SU-DHL-6 (cell line): ENCODE data around the gene HTR4.

ENCODE experiments used
- H2AFZ ChIP-seq: fragments of 200-600 bp; sonication (generic); 2 replicates; pipeline ENCODE4 v1.6.1; 2014; ENCODE audit warnings: low read depth, mild to moderate bottlenecking, moderate library complexity, mixed read lengths, antibody characterized with exemption, low read length; ENCODE audit not compliant: severe bottlenecking
- H3F3A ChIP-seq: fragments of 200-600 bp; shearing (Covaris generic); 2 replicates; pipeline ENCODE4 v1.6.0; 2016; ENCODE audit warnings: antibody characterized with exemption, mild to moderate bottlenecking; ENCODE audit not compliant: insufficient read depth
- H3K27ac ChIP-seq: fragments of 200-600 bp; sonication (generic); 2 replicates; pipeline ENCODE4 v1.5.1; 2016; ENCODE audit warnings: low read depth, mild to moderate bottlenecking, low read length, moderate library complexity, mixed read lengths
- H3K27me3 ChIP-seq: fragments of 200-600 bp; sonication (generic), shearing (Covaris generic); 2 replicates; pipeline ENCODE4 v1.6.0; 2014; ENCODE audit warnings: mild to moderate bottlenecking, low read length
- H3K36me3 ChIP-seq: fragments of 200-600 bp; sonication (generic); 2 replicates; pipeline ENCODE4 v1.6.1; 2014; ENCODE audit warnings: mild to moderate bottlenecking, low read length, mixed read lengths
- H3K4me2 ChIP-seq: fragments of 300-600, 200-600 bp; shearing (Covaris generic), sonication (generic); 2 replicates; pipeline ENCODE4 v1.6.0; 2014; ENCODE audit warnings: low read length, low read depth, mild to moderate bottlenecking; ENCODE audit not compliant: poor library complexity, severe bottlenecking
- H3K4me3 ChIP-seq: fragments of 200-600 bp; sonication (generic); 2 replicates; pipeline ENCODE4 v1.5.1; 2014; ENCODE audit warnings: antibody characterized with exemption, low read length, mild to moderate bottlenecking, mixed read lengths; ENCODE audit not compliant: insufficient read depth, poor library complexity, severe bottlenecking
- H3K79me2 ChIP-seq: fragments of 200-600 bp; sonication (generic); 2 replicates; pipeline ENCODE4 v1.6.1; 2014; ENCODE audit warnings: mild to moderate bottlenecking, low read length, moderate library complexity; ENCODE audit not compliant: insufficient read depth
- H3K9ac ChIP-seq: fragments of 200-600 bp; sonication (generic); 2 replicates; pipeline ENCODE4 v1.7.0; 2014; ENCODE audit warnings: mild to moderate bottlenecking, low read length
- H3K9me2 ChIP-seq: fragments of 200-600 bp; sonication (generic); replicated peaks from 2 replicates; pipeline ENCODE4 v1.6.1; 2014; ENCODE audit warnings: low read length; ENCODE audit not compliant: insufficient read depth
- H3K9me3 ChIP-seq: fragments of 200-600 bp; sonication (generic); 2 replicates; pipeline ENCODE4 v1.6.1; 2014; ENCODE audit warnings: low read length, mixed read lengths; ENCODE audit not compliant: insufficient read depth
- H4K20me1 ChIP-seq: fragments of 200-600 bp; sonication (generic); 2 replicates; pipeline ENCODE4 v1.6.1; 2014; ENCODE audit warnings: low read depth, mild to moderate bottlenecking, antibody characterized with exemption, low read length, moderate library complexity, mixed read lengths
- CTCF ChIP-seq: fragments of 200-600 bp; sonication (generic); IDR thresholded peaks from one replicate; pipeline ENCODE4 v1.5.1; 2017; ENCODE audit warnings: antibody characterized with exemption, mild to moderate bottlenecking, low read length, moderate library complexity; ENCODE audit not compliant: insufficient read depth, poor library complexity, severe bottlenecking
- EZH2phosphoT487 ChIP-seq: fragments of 200-600 bp; sonication (generic), shearing (Covaris generic); conservative IDR thresholded peaks from 2 replicates; pipeline ENCODE4 v1.6.1; 2018; ENCODE audit warnings: mild to moderate bottlenecking, antibody characterized with exemption, low read length, moderate library complexity, mixed read lengths

Gene HTR4

GRCh38 chr5:148686660-148687059 lies 32.3 kb upstream of the HTR4 start:
- no peak overlapping the region for H3K4me2 ChIP-seq
- H3K27me3 ChIP-seq = no peaks in the 10 kb centered on the region
- H3K9ac ChIP-seq = no peak overlapping the region
- H2AFZ ChIP-seq = no peak overlapping the region
- H4K20me1 ChIP-seq = no peaks in the 10 kb centered on the region
- no peaks in the 10 kb centered on the region for H3K9me3 ChIP-seq
- H3K27ac ChIP-seq = no peak overlapping the region
- no peak for TF ChIP-seq CTCF
- TF ChIP-seq EZH2phosphoT487 = no peak
- no peak overlapping the region for H3K4me3 ChIP-seq
- H3K79me2 ChIP-seq = no peaks in the 10 kb centered on the region
- no peaks in the 10 kb centered on the region for H3F3A ChIP-seq
- no peaks in the 10 kb centered on the region for H3K36me3 ChIP-seq
- no peaks in the 10 kb centered on the region for H3K9me2 ChIP-seq

- Histone ChIP-seq H4K20me1 (no peaks in the 10 kb centered on the region), H3K27ac (no peak overlapping the region), H3K9me2 (no peaks in the 10 kb centered on the region), H2AFZ (no peak overlapping the region), H3F3A (no peaks in the 10 kb centered on the region), H3K4me2 (no peak overlapping the region), H3K79me2 (no peaks in the 10 kb centered on the region), H3K36me3 (no peaks in the 10 kb centered on the region), H3K27me3 (no peaks in the 10 kb centered on the region), H3K9me3 (no peaks in the 10 kb centered on the region), H3K9ac (no peak overlapping the region), H3K4me3 (no peak overlapping the region)
- TF ChIP-seq EZH2phosphoT487 (no peak), CTCF (no peak)
These were observed 31.3 kb upstream of the HTR4 start for GRCh38 chr5:148685520-148686134.

- no peak overlapping the region for H3K4me2 ChIP-seq
These were observed 30.2 kb upstream of the HTR4 start for GRCh38 chr5:148684528-148684927.

More at GRCh38 chr5:148684528-148684927, 30.2 kb upstream of the HTR4 start:
- Histone ChIP-seq H3K9me2 (no peaks in the 10 kb centered on the region), H2AFZ (no peak overlapping the region), H3K4me3 (no peak overlapping the region), H3K79me2 (no peaks in the 10 kb centered on the region), H3K9me3 (no peaks in the 10 kb centered on the region), H3K36me3 (no peaks in the 10 kb centered on the region), H3K9ac (no peak overlapping the region), H3K27ac (no peak overlapping the region), H3K27me3 (no peaks in the 10 kb centered on the region), H3F3A (no peaks in the 10 kb centered on the region), H4K20me1 (no peaks in the 10 kb centered on the region)
- TF ChIP-seq CTCF (no peak), EZH2phosphoT487 (no peak)
